Suppressor macrophage (primary cell): Measurements from ENCODE around the gene PALM2AKAP2.
A peak's percentile ranks its signal among the peaks of the same experiment; 100 is the strongest.

Experiments
- DNase-seq, 4 experiments: peaks; one replicate each; pipeline ENCODE4 v3.0.0-alpha.2; 2020 to 2022
- total RNA-seq, 17 experiments: gene quantifications; one replicate each; lab custom pipeline; 2026; ENCODE audit warnings: mixed read lengths in 6 of 17, inconsistent platforms in 3 of 17; lab: John Stamatoyannopoulos, UW

The PALM2AKAP2 gene
- 49.6 to 692 (median 197) reads per million in 17 experiments for total RNA-seq

- peak in 1 of 4 experiments; percentile 12 for DNase-seq
These were observed at the start of gene PALM2AKAP2 for GRCh38 chr9:109779711-109780452. PALM2AKAP2 (plus strand) TSS chr9:109780198; CDS start chr9:109780489, 291 bp downstream.

DNA sequence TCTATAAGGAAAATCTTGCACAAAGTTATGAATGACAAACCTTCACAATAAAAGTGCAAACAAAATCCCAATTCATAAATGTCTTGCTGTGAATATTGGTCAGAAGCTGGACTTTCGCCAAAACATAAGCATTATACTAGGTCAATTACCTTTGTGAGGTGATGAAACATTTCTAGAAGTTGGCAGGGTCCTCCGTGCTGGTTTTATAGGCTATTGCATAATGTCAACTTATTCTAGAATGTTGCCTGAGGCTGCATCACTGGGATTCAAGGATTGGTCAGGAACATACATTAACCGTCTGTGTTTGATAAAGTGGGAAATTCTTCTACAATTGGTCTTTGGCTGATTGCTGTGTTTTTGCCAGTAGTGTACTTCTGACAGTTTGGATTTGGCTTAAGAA lies 49.8 kb upstream of the PALM2AKAP2 start:
- no peak for DNase-seq

DNA sequence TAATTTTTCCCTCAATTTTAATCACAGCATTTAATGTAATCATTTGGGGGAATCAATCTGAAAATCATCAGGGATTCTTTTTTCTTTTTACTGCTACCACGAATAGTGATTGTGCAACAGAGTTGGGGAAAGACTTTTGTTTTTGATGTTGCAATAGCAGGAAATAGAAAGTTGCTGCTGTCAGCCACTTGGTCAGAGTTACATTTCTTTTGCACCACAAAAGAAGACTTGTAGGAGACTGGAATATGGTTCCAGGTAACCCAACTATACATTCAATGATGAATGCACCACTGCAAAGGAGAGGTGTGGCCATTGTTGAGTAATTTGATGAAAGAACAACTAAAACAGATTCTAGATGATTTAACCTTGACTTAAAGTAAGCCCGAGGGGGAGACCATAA lies 46.3 kb upstream of the PALM2AKAP2 start:
- DNase-seq = peak; percentile 16 to 66 (median 36)

- DNase-seq = no peak
These were observed 45.2 kb upstream of the PALM2AKAP2 start for GRCh38 chr9:109734814-109735213.

DNA sequence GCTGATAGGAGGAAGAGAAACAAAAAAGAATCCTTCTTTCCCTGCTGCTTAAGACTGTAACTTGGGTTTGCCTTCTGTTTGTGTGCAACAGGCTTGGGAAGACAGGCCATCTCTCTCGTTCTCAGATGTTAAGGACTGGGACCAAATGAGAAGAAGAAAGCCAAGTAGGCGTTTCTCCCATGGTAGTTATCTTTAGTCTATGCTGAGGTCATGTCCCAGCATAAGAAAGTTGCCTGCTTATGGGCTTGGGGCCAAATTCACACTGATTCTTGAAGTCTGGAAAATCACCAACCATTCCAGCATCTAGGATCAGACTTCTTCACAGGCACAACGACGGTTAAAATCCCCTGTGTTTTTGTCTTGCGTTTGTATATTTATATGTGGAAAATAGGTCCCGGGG lies 44.2 kb upstream of the PALM2AKAP2 start:
- DNase-seq = no peak

- DNase-seq = no peak
These were observed 42.7 kb upstream of the PALM2AKAP2 start for GRCh38 chr9:109737295-109737694.

- DNase-seq = no peak
These were observed 40.2 kb upstream of the PALM2AKAP2 start for GRCh38 chr9:109739760-109740159.

- no peak for DNase-seq
These were observed 37.1 kb upstream of the PALM2AKAP2 start for GRCh38 chr9:109742776-109743348.

DNA sequence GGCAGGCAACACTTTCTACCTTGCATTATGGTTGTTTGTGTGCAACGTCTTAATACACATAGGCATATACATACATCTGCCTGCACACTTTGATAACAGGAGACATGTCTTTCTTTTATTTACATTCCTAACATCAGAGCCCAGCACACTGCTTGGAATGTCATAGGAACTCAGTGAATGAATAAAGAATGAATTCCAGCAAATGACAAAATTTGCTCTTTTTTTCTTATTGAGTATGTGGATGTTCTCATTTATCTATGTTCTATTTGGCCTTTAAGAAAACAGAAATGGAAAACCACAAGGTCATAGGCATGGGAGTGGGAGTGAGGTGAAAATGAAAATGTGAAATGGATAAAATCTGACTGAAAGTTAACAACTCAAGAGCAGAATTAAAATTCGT lies 36.3 kb upstream of the PALM2AKAP2 start:
- DNase-seq = no peak

DNA sequence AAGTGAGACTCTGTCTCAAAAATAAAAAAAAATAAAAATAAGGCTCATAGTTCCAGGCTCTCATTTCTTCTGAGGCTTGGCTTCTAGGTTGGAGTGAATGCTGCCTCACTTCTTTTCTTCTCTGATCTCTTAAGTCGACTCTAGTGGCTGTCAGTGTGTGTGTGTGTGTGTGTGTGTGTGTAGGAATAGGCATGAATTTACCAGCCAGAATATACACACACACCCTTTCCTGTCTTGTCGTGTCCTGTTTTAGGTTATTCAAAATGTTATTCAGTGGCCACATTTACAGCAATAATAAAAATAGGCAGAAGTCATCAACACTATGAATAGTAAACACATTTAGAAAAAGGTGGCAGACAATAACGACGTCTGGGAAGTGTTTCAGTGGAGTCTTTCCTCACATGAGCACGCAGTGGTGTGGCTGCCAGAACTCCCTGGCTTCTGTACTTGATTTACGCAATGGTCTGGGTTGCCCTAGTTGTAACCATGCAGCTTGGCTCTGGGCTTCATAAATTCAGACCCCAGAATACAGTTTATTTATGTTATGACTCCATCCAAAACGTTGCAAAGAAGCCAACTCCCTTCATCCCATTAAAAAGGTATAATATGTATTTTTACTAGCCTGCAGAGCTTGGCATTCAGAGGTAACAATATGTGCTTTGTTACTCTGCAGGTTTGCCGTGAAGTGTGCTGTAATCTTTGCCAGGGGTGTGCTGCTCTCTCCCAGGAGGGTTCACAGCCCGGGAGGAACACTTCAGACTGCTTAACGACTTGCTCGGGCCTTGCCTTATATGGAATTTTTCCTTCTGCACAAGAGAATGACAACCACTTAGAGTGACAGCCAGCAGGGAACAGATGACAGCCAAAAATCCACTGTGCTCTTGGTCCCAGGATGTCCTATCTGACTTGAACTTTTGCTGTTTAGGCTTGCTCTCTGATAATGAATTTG lies 34.4 kb upstream of the PALM2AKAP2 start:
- no peak for DNase-seq

DNA sequence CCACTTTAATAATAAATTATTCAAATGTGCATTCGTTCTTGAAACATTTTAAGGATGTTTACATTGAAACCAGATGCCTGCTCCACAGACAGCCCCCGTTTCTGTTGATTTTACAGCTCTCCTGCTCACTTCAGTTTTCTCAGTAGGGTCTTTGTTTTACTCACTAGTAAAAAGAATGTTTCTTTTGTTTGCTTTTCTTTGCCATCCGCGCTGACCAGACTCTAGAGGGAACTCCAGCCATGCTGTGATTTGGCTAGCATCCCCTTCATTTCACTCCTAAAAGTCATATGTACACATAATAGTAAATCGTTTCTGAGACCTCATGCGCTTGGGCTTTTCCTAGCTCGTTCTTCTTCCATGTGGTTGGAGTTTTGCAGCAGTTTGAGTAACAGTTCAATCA lies 28.7 kb upstream of the PALM2AKAP2 start:
- DNase-seq = no peak

GRCh38 chr9:109753308-109753707 lies 26.7 kb upstream of the PALM2AKAP2 start:
- no peak for DNase-seq

GRCh38 chr9:109755040-109755439 lies 25.0 kb upstream of the PALM2AKAP2 start:
- DNase-seq = no peak

GRCh38 chr9:109759589-109759988 lies 20.4 kb upstream of the PALM2AKAP2 start:
- no peak for DNase-seq

DNA sequence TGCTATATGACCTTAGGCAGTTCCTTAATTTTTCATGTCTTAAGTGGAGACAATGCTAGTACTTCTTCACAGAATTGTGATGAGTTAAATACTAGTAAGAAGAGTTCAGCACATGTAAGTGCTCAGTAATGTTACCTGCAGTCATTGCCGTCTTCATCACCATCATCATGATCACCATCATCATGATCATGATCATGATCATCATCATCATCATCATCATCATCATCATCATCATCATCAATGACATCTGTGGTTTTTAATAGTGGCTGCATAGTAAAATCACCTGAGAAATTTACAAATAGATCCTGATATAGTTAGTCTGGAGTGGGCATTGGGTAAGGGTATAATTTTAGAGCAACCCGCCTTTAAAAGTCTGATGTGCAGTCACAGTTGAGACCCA lies 14.7 kb upstream of the PALM2AKAP2 start:
- DNase-seq = no peak

- no peak for DNase-seq
These were observed 14.2 kb upstream of the PALM2AKAP2 start for GRCh38 chr9:109765830-109766229.

DNA sequence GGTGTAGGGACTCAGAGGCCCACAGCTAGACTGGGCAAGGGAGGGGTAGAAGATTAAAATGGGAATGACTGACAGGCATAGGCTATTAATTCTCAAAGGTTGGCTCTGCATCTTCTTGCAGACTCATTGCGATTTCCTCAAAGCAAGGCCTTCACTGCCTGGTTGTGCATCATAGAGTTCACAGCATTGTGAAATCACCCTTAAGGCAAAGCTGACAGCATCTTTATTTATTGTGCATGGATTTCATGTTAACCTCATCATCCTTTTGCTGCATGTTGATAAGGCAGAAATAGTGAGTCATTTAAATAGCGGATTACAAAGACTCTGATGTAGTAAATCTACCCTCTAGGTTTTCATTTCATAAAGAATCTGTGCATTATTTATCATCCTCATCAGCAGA lies 13.6 kb upstream of the PALM2AKAP2 start:
- peak in 2 of 4 experiments; percentile 2 to 10 for DNase-seq

DNA sequence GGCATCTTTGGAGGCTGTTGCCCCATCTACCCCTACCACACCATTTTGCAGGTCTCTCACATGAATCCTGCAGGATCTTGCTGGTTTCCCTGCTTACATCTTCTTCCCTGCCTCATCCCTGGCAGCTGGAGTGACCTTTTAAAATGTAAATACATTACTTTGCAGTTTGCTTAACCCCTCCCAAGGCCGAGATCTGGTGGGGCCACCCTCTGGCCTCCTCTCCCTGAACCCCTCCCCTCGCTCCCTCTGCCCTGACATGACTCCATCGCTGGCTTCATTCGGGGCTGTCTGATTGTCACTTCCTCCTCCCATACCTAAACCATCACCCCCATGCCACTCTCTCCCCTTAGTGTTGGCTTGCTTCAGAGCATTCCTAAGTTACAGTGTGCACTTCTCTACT lies 12.6 kb upstream of the PALM2AKAP2 start:
- no peak for DNase-seq

DNA sequence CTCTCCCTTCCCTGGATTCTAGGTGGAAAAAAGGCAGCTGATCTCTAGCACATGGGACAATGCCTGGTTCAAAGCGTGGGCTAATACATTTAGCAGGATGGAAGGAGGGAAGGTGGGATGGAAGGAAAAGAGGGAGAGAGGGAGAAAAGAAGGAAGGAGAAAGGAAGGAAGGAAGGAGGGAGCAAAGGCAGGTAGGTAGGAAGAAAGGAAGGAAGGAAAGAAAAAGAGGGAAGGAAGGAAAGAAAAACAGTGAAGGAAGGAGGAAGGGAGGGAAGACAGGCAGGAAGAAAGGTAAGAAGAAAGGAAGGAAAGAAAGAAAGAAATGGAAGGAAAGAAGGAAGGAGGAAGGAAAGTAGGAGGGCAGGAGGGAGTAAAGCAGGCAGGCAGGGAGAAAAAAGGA lies 12.2 kb upstream of the PALM2AKAP2 start:
- no peak for DNase-seq

GRCh38 chr9:109769250-109769649 lies 10.7 kb upstream of the PALM2AKAP2 start:
- DNase-seq = no peak

DNA sequence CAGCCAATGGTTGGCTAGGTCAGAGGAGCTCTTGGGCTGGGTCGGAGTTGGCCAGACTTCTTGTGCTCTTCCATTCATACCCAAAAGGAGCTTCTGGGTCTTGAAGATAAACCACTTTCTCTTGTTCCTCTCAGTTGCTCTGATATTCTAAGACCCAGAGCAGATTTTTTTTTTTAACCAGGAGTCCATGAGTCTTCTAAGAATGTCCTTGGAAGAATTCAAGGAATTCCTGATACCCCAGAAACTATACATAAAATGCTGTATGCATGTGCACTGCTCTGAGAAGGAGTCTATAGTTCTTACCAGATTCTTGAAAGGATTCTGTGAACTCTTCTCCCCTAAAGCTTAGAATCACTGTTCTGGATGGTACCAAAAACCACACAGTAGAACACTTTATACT lies 9.9 kb upstream of the PALM2AKAP2 start:
- DNase-seq = no peak

- DNase-seq = no peak
These were observed 8.9 kb upstream of the PALM2AKAP2 start for GRCh38 chr9:109771087-109771486.
